ENCODE data around the gene NFKBIE.

NFKBIE gene

DNA sequence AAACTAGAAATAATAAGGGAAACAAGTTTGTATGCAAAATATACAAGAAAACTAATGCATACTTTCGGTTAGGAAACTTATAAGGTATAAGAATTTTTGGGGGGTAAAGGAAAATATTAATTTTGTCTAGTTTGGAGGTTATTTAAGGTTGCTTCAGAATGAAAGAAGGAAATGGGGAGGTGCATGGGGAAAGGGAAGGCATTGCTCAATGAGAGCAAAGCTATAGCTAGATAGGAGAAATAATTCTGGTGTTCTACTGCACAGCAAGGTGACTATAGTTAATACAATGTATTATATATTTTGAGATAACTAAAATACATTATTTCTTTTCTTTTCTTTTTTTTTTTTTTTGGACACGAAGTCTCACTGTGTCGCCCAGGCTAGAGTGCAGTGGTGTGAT is 54.1 kb downstream of the NFKBIE start:
- no peak for DNase-seq (ENCODE audit: low read depth in 1 of 2, low spot score in 1 of 2)

Data from activated T-helper 1 cell treated with anti-CD3 and anti-CD28 coated beads, Interleukin-2, amount 50 U/mL, for 16 hours (primary cell).